Endothelial cell of umbilical vein (primary cell): Measurements from ENCODE around the gene FAM171A2. TPM values are rescaled to one million over a fixed set of nuclear protein-coding genes. Genes with fewer than 3 reads are reported as not detected.

Experiments used
- BruUV-seq: library from RNA; stranded (reverse); fragments of 400-500 nt; replicated peaks from 2 replicates; lab custom pipeline; 2021; lab: Mats Ljungman, UMichigan
- CTCF ChIA-PET: fragments of 300-600, 350-600 bp; sonication (Branson Sonifier 250); formaldehyde crosslinking; loops from one replicate; lab custom pipeline; 2021; ENCODE audit warnings: antibody characterized with exemption, inconsistent platforms; lab: Charles Lee
- POLR2A ChIA-PET: fragments of 300-600, 350-600 bp; sonication (Branson Sonifier 250); formaldehyde crosslinking; loops from one replicate; lab custom pipeline; 2021; ENCODE audit warnings: antibody characterized with exemption, inconsistent platforms; lab: Charles Lee
- DNase-seq: peaks from one replicate; pipeline ENCODE4 v3.0.0-alpha.2; 2011; ENCODE audit warnings: low read depth, low spot score
- FAIRE-seq: peaks from 2 replicates; lab custom pipeline; 2011; peaks lifted over from hg19 to GRCh38; lab: Jason Lieb, UNC
- H2AFZ ChIP-seq: 2 replicates; pipeline ENCODE4 v1.6.0; 2012; ENCODE audit warnings: low read depth, low read length, control low read depth, inconsistent platforms
- H3K27ac ChIP-seq: 2 replicates; pipeline ENCODE4 v1.5.1; 2011; ENCODE audit warnings: low read depth, mild to moderate bottlenecking, control low read depth, low read length, moderate library complexity; ENCODE audit not compliant: insufficient read depth
- H3K27me3 ChIP-seq, 2 experiments: 2 replicates each; pipeline versions ENCODE4 v1.6.0 to v1.6.1; 2011; ENCODE audit warnings: low read length in 2 of 2, mixed read lengths in 1 of 2; ENCODE audit not compliant: control insufficient read depth in 2 of 2, insufficient read depth in 2 of 2
- H3K36me3 ChIP-seq, 2 experiments: 2 replicates in 1 of 2; 3 replicates in 1 of 2; pipeline ENCODE4 v1.5.1; 2011; ENCODE audit warnings: low read length in 2 of 2, mild to moderate bottlenecking in 1 of 2, moderate library complexity in 1 of 2; ENCODE audit not compliant: control insufficient read depth in 2 of 2, insufficient read depth in 2 of 2; ENCODE audit errors: extremely low read depth in 1 of 2
- H3K4me1 ChIP-seq: 3 replicates; pipeline ENCODE4 v1.5.1; 2011; ENCODE audit warnings: mild to moderate bottlenecking, low read length; ENCODE audit not compliant: control insufficient read depth, insufficient read depth; ENCODE audit errors: extremely low read depth
- H3K4me2 ChIP-seq: 2 replicates; pipeline ENCODE4 v1.6.1; 2011; ENCODE audit warnings: low read length, control low read depth, mixed read lengths; ENCODE audit not compliant: insufficient read depth
- H3K4me3 ChIP-seq, 3 experiments: fragments of 200-600 bp in 1 of 3; sonication (generic), shearing (Covaris generic) in 1 of 3; replicated peaks in 1 of 3; 2 replicates each; pipeline ENCODE4 v1.5.1; 2011 to 2016; ENCODE audit warnings: control low read depth in 3 of 3, low read length in 3 of 3, mild to moderate bottlenecking in 2 of 3, inconsistent platforms in 1 of 3, low read depth in 1 of 3, moderate library complexity in 1 of 3; ENCODE audit not compliant: insufficient read depth in 1 of 3
- H3K79me2 ChIP-seq: 2 replicates; pipeline ENCODE4 v1.6.0; 2012; ENCODE audit warnings: low read length, inconsistent platforms; ENCODE audit not compliant: control insufficient read depth, insufficient read depth
- H3K9ac ChIP-seq: replicated peaks from 2 replicates; pipeline ENCODE3; 2011; ENCODE audit warnings: low read length, control low read depth; ENCODE audit not compliant: insufficient read depth; ENCODE audit errors: extremely low read depth
- H3K9me1 ChIP-seq: replicated peaks from 3 replicates; pipeline ENCODE4 v1.6.0; 2011; ENCODE audit warnings: mild to moderate bottlenecking, low read length; ENCODE audit not compliant: control insufficient read depth, insufficient read depth; ENCODE audit errors: extremely low read depth
- H3K9me3 ChIP-seq: replicated peaks from 2 replicates; pipeline ENCODE4 v1.5.1; 2012; ENCODE audit warnings: low read length, inconsistent platforms; ENCODE audit not compliant: control insufficient read depth, insufficient read depth
- H4K20me1 ChIP-seq: replicated peaks from 2 replicates; pipeline ENCODE3; 2011; ENCODE audit warnings: mild to moderate bottlenecking, low read length; ENCODE audit not compliant: control insufficient read depth, insufficient read depth; ENCODE audit errors: extremely low read depth
- CTCF ChIP-seq, 2 donors: IDR thresholded peaks; 1 replicate in 1 of 2; 2 replicates in 1 of 2; pipeline ENCODE4 v1.5.1; 2011; ENCODE audit warnings: low read length in 2 of 2, mild to moderate bottlenecking in 2 of 2, moderate library complexity in 2 of 2, control low read depth in 1 of 2, inconsistent platforms in 1 of 2, low read depth in 1 of 2; ENCODE audit not compliant: insufficient read depth in 1 of 2; ENCODE audit errors: extremely low read depth in 1 of 2
- EZH2 ChIP-seq: IDR thresholded peaks from 2 replicates; pipeline ENCODE4 v1.6.1; 2012; ENCODE audit warnings: borderline replicate concordance, low read depth, mild to moderate bottlenecking, moderate library complexity, low read length, inconsistent platforms; ENCODE audit not compliant: severe bottlenecking
- FOS ChIP-seq: IDR thresholded peaks from 2 replicates; pipeline ENCODE4 v1.6.1; 2011; ENCODE audit warnings: mild to moderate bottlenecking, low read length, moderate library complexity, borderline replicate concordance; ENCODE audit not compliant: insufficient read depth
- GATA2 ChIP-seq: IDR thresholded peaks from 2 replicates; pipeline ENCODE4 v1.7.0; 2011; ENCODE audit warnings: low read depth, mild to moderate bottlenecking, moderate library complexity, mixed read lengths, low read length; ENCODE audit not compliant: insufficient read length, insufficient read depth
- JUN ChIP-seq: IDR thresholded peaks from 2 replicates; pipeline ENCODE4 v1.6.1; 2011; ENCODE audit warnings: borderline replicate concordance, low read depth; ENCODE audit not compliant: insufficient read length, insufficient read depth
- MAX ChIP-seq: IDR thresholded peaks from 2 replicates; pipeline ENCODE4 v1.6.1; 2011; ENCODE audit not compliant: insufficient read depth, insufficient read length
- MYC ChIP-seq: IDR thresholded peaks from one replicate; pipeline ENCODE4 v1.6.1; 2011; ENCODE audit warnings: mild to moderate bottlenecking, low read depth, low read length
- POLR2A ChIP-seq: IDR thresholded peaks from 2 replicates; pipeline ENCODE4 v1.6.1; 2012; ENCODE audit warnings: low read depth, mild to moderate bottlenecking, control low read depth, low read length
- POLR2AphosphoS5 ChIP-seq: IDR thresholded peaks from 2 replicates; pipeline ENCODE4 v1.6.1; 2012; ENCODE audit warnings: low read depth, mild to moderate bottlenecking, control low read depth, low read length, moderate library complexity; ENCODE audit not compliant: insufficient read depth
- dilution Hi-C: fragments of 300-500 bp; cut with MboI; formaldehyde crosslinking; loops from one replicate; pipeline ENCODE4 v1.15.0; 2019; ENCODE audit warnings: low sequenced_read_pairs; ENCODE audit not compliant: extremely low pct_ligation_motif_present
- intact Hi-C: fragments of 100-400 bp; cut with micrococcal nuclease; formaldehyde crosslinking; loops from one replicate; pipeline ENCODE4 v1.10.0; 2022
- polyA plus RNA-seq, 4 experiments: library from polyadenylated mRNA; depleted of rRNA in 3 of 4; stranded (reverse) in 3 of 4; unstranded in 1 of 4; fragments of >200 nt; gene quantifications; 2 replicates each; pipeline versions ENCODE4 v1.2.1 to v1.2.3, GENCODE V29; 2011 to 2012; ENCODE audit warnings: missing spikeins in 1 of 4
- total RNA-seq: library from RNA; stranded (reverse); gene quantifications from 2 replicates; pipeline ENCODE4 v1.2.3, GENCODE V29; 2021

Gene FAM171A2
- total and polyA plus RNA-seq, 2 donors (not counting 3 experiments of a cell fraction or from before 2014, with no cell fraction given): 11.3 to 13.4 TPM

- H3K4me2 ChIP-seq: no peak overlapping the region
- no peak for FAIRE-seq
- H3K4me3 ChIP-seq: no peak overlapping the region
- dilution Hi-C loops: no loop called here
- no peaks in the 10 kb centered on the region for H3K4me1 ChIP-seq
- ChIA-PET CTCF (interaction anchor here (0.6 to 3.1 kb wide), 3 partner anchors 8 to 168 kb away, joined by 3 to 12 read pairs (median 3); partner anchors contain the start of gene FAM171A2), POLR2A (no interaction called here)
- H3K79me2 ChIP-seq: no peaks in the 10 kb centered on the region
- H3K27ac ChIP-seq: no peak overlapping the region
- no peaks in the 10 kb centered on the region for H3K27me3 ChIP-seq
- H4K20me1 ChIP-seq: no peaks in the 10 kb centered on the region
- no peak overlapping the region for H3K9ac ChIP-seq
- TF ChIP-seq CTCF (IDR thresholded peaks at IDR 0.05; ENCODE audit: extremely low read depth in 1 of 2, insufficient read depth in 1 of 2, low read depth in 1 of 2, low read length in 2 of 2) (no peak), POLR2AphosphoS5 (no peak), GATA2 (no peak), POLR2A (no peak), MAX (no peak), FOS (no peak), MYC (no peak), EZH2 (no peak), JUN (no peak)
- intact Hi-C loops: no loop called here
- no TSS peak for BruUV-seq
- H3K9me3 ChIP-seq: no peaks in the 10 kb centered on the region
- H2AFZ ChIP-seq: no peak overlapping the region
- peaks cover 3 to 24% of the 10 kb centered on the region in 2 experiments for H3K36me3 ChIP-seq
- DNase-seq: no peak
- H3K9me1 ChIP-seq: no peaks in the 10 kb centered on the region
Measured at GRCh38 chr17:44355642-44356099, 8.0 kb downstream of the FAM171A2 start.
